ENCODE data around the gene RAP1GDS1. TPM values are rescaled to one million over a fixed set of nuclear protein-coding genes. Genes with fewer than 3 reads are reported as not detected.

RAP1GDS1 gene
- total and polyA plus RNA-seq, 2 of the 13 experiments (the other 11 are each of a cell fraction or from before 2014, with no cell fraction given) = 19.3 to 42.5 TPM

- TF ChIP-seq STAT6 (CRISPR knock-in tag; IDR thresholded peaks at IDR 0.05; ENCODE audit: borderline replicate concordance) (no peak), MIXL1 (CRISPR knock-in tag; IDR thresholded peaks at IDR 0.05) (0 out of 2 replicates have a peak, but pooled peaks have one; percentile 7), ZFP37 (CRISPR knock-in tag; IDR thresholded peaks at IDR 0.05; ENCODE audit: borderline replicate concordance) (no peak), FIP1L1 (IDR thresholded peaks at IDR 0.05; ENCODE audit: borderline replicate concordance, insufficient read depth, low read depth, low read length) (no peak), SP140L (CRISPR knock-in tag; IDR thresholded peaks at IDR 0.05; ENCODE audit: borderline replicate concordance) (no peak), GRHL1 (CRISPR knock-in tag; conservative IDR thresholded peaks at IDR 0.05) (no peak), ZNF589 (CRISPR knock-in tag; conservative IDR thresholded peaks at IDR 0.05) (peak; percentile 56; the same call in 1 of the 2 replicates), ZFP90 (CRISPR knock-in tag; IDR thresholded peaks at IDR 0.05; ENCODE audit: borderline replicate concordance) (no peak), RFXAP (CRISPR knock-in tag; IDR thresholded peaks at IDR 0.05; ENCODE audit: borderline replicate concordance) (no peak), SYNCRIP (IDR thresholded peaks at IDR 0.05; ENCODE audit: insufficient read depth, low read depth, low read length) (no peak), E2F1 (CRISPR knock-in tag; IDR thresholded peaks at IDR 0.05) (no peak), MBNL3 (CRISPR knock-in tag; conservative IDR thresholded peaks at IDR 0.05) (no peak), MEF2D (CRISPR knock-in tag; IDR thresholded peaks at IDR 0.05) (no peak), KDM5A (IDR thresholded peaks at IDR 0.05; ENCODE audit: borderline replicate concordance, low read length) (0 out of 2 replicates have a peak, but pooled peaks have one; percentile 27), ZNF382 (CRISPR knock-in tag; IDR thresholded peaks at IDR 0.05; ENCODE audit: borderline replicate concordance) (no peak), ZNF577 (CRISPR knock-in tag; IDR thresholded peaks at IDR 0.05; ENCODE audit: borderline replicate concordance, low read depth) (no peak), ZBTB4 (CRISPR knock-in tag; IDR thresholded peaks at IDR 0.05; ENCODE audit: borderline replicate concordance) (no peak), HOXA9 (CRISPR knock-in tag; IDR thresholded peaks at IDR 0.05; ENCODE audit: borderline replicate concordance) (no peak; the same call in 1 of the 2 replicates), TSC22D2 (CRISPR knock-in tag; IDR thresholded peaks at IDR 0.05; ENCODE audit: borderline replicate concordance) (no peak)
Measured at GRCh38 chr4:98261405-98262291, 464 bp downstream of the RAP1GDS1 start (continued).

Measured in HepG2 (cell line).